Activated T-cell treated with anti-CD3 and anti-CD28 coated beads, Interleukin-2, amount 50 U/mL, for 72 hours (primary cell): ENCODE measurements around the gene CMTM5. TPM values are rescaled to one million over a fixed set of nuclear protein-coding genes. Genes with fewer than 3 reads are reported as not detected.

Source experiments
- ATAC-seq, 2 donors: fragments of 150-1000 bp; cut with Tn5 transposase; replicated peaks in 1 of 2; 2 replicates each; pipeline ENCODE4 v1.10.0; 2021; ENCODE audit warnings: moderate library complexity in 2 of 2, mild to moderate bottlenecking in 1 of 2
- DNase-seq, 2 donors: peaks; one replicate each; pipeline ENCODE4 v3.0.0; 2021 to 2022; ENCODE audit warnings: mixed read lengths in 1 of 2
- H3K27ac Mint-ChIP-seq: one replicate; pipeline ENCODE4 v1.8.0; 2022; ENCODE audit warnings: mild to moderate bottlenecking, moderate library complexity, mixed read lengths
- H3K27me3 Mint-ChIP-seq: one replicate; pipeline ENCODE4 v1.8.0; 2022; ENCODE audit warnings: low read depth, mixed read lengths
- H3K36me3 Mint-ChIP-seq, 2 donors: one replicate each; pipeline ENCODE4 v1.8.0; 2022; ENCODE audit warnings: mixed read lengths in 2 of 2, mild to moderate bottlenecking in 1 of 2; ENCODE audit not compliant: insufficient read depth in 2 of 2
- H3K4me1 Mint-ChIP-seq: one replicate; pipeline ENCODE4 v1.8.0; 2022; ENCODE audit warnings: low read depth, mixed read lengths
- H3K4me3 Mint-ChIP-seq, 2 donors: one replicate each; pipeline ENCODE4 v1.8.0; 2022; ENCODE audit warnings: mild to moderate bottlenecking in 2 of 2, mixed read lengths in 2 of 2, moderate library complexity in 2 of 2
- H3K9me3 Mint-ChIP-seq, 2 donors: one replicate each; pipeline ENCODE4 v1.8.0; 2022; ENCODE audit warnings: mixed read lengths in 2 of 2
- total RNA-seq, 2 donors: library from RNA; stranded (reverse); gene quantifications; one replicate each; pipeline ENCODE4 v1.2.3, GENCODE V29; 2022

CMTM5 gene, protein sequence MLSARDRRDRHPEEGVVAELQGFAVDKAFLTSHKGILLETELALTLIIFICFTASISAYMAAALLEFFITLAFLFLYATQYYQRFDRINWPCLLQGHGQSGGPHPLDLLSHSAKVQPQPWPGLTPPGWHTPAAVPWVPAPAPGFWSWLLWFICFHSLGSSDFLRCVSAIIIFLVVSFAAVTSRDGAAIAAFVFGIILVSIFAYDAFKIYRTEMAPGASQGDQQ
- under 1 TPM in 1 of 2 donors, not detected in 1; 0.30 TPM for total RNA-seq

DNA sequence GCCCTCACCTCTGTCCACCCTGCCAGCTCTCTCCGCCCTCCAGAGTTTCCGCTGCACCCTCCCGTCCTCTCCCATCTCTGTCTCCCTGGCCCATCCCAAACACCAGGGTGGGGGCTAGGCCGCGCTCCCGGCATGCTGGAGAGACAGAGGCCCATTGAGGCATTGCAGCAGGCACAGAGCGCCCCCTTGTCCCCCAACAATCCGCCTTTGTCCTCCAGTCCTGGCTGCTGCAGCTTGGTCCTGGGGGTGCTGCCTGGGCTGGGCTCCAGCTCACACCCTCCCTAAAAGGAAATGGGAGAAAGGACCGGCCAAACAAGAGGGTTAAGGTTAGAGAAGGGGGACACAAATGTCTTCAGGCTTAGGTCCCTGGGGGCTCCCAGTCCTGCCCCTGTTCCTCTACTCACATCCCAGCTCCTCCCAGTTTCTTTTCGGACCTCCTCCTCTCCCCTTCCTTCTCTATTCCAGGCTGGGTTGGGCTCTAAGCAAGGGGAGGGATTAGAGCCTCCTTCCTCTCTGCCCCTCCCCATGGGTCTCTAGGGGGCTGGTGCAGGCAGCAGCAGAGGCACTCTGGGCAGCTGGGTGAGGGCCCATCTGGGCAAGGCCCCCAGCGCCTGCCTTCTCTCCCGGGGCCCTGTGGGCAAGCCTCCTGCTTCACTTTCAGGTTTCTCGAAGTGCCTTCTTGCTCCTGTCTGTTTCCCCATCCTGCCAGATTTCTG is at the start of gene CMTM5:
Gene CMTM5, plus strand, starts transcription at position 565 of the 716 bp plus-strand sequence. CDS start 206 bp downstream, outside the sequence.
- Mint-ChIP-seq H3K27me3 (no peaks in the 10 kb centered on the region), H3K4me1 (no peaks in the 10 kb centered on the region), H3K36me3 (no peaks in the 10 kb centered on the region), H3K4me3 (no peak within 1 kb of the TSS), H3K27ac (no peak within 1 kb of the TSS), H3K9me3 (no peaks in the 10 kb centered on the region)
- ATAC-seq (no peak), DNase-seq (no peak)

DNA sequence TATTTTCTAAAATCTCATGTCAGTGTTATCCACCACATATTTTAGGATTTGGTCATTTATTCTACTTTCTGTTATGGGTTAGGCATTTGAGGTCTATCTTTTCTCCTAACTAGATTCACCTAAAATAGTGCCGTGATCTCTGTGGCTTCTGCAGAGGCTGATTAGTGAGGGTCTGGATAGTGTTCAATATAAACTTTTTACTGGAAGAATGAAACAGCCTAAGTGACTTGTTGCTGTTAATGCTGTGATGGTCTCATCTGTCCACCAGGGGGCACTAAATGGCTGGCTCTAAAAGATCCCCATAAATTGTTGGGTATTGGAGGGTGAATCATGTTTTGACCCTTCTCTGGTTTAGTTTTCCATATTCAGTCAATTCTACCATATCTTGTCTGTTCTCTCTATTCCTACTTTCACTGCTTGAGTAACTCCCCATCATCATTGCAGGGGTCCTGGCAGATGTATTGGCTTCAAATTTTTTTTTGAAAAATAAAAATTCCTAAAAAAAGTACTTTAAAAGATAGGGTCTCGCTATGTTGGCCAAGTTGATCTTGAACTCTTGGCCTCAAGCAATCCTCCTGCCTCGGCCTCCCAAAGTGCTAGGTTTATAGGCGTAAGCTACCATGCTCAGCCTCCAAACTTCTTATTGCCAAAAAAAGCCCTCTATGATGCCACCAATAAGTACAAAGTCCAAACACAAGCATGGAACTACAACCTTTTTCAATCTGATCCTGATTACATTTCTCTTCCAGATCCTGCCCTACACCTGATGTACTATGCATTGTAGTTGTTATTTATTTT is 48.7 kb upstream of the CMTM5 start:
- H3K36me3 Mint-ChIP-seq = peaks cover 4% of the 10 kb centered on the region in 2 donors
- ATAC-seq (peak; percentile 75 to 82), DNase-seq (peak; percentile 66 to 70)
- H3K27me3 Mint-ChIP-seq = no peaks in the 10 kb centered on the region
- no peak overlapping the region for H3K27ac Mint-ChIP-seq
- no peak overlapping the region for H3K4me3 Mint-ChIP-seq
- no peaks in the 10 kb centered on the region for H3K9me3 Mint-ChIP-seq
- peaks cover 13% of the 10 kb centered on the region for H3K4me1 Mint-ChIP-seq

DNA sequence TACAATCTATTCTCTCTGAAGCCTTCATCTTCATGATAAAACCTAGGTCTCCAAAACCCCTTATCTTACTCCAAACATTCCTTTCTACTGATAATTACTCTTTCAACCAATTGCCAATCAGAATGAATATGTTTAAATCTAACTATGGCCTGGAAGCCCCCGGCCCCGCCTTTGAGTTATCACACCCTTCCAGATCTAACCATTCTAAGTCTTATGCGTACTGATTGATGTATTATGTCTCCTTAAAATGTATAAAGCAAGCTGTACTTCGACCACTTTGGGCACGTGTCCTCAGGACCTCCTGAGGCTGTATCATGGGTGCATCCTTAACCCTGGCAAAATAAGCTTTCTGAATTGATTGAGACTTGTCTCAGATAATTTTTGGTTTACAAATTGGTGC is 41.2 kb upstream of the CMTM5 start:
- no peaks in the 10 kb centered on the region for H3K4me1 Mint-ChIP-seq
- H3K27ac Mint-ChIP-seq = no peak overlapping the region
- DNase-seq (no peak), ATAC-seq (no peak)
- peaks cover 3% of the 10 kb centered on the region in 2 donors for H3K9me3 Mint-ChIP-seq
- H3K4me3 Mint-ChIP-seq = no peak overlapping the region
- H3K36me3 Mint-ChIP-seq = peaks cover 1 to 3% of the 10 kb centered on the region in 2 donors
- H3K27me3 Mint-ChIP-seq = no peaks in the 10 kb centered on the region

DNA sequence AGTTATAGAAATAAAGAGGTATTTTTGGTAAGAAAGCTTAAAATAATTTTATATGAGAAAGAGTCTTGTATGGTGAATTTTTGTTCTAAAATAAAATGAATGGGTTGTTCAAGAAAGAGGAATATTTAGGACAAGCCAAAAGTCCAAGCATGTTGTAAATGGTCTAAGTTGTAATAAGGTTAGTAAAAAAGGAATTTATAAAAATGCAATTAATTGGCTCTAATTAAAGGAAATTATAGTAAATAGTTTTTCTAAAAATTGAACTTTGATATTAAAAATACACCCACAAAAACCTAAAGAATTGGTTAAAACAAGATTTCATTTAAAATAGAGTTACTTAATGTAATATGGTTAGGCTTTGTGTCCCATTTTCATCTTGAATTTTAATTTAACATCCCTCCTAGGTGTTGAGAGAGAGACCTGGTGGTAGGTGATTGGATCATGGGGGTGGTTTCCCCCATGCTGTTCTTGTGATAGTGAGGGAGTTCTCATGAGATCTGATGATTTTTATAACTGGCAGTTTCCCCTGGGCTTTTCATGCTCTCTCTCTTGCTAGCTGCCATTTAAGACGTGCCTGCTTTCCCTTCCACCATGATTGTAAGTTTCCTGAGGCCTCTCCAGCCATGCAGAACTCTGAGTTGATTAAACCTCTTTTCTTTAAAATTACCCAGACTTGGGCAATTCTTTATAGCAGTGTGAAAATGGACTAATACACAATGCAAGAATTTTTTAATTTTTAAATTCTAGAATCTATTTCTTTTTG is 37.2 kb upstream of the CMTM5 start:
- Mint-ChIP-seq H3K9me3 (peaks cover 3% of the 10 kb centered on the region in 2 donors), H3K36me3 (peaks cover 1 to 3% of the 10 kb centered on the region in 2 donors), H3K4me1 (no peaks in the 10 kb centered on the region), H3K27me3 (no peaks in the 10 kb centered on the region), H3K4me3 (no peak overlapping the region), H3K27ac (no peak overlapping the region)
- no peak for DNase-seq
- ATAC-seq = no peak

DNA sequence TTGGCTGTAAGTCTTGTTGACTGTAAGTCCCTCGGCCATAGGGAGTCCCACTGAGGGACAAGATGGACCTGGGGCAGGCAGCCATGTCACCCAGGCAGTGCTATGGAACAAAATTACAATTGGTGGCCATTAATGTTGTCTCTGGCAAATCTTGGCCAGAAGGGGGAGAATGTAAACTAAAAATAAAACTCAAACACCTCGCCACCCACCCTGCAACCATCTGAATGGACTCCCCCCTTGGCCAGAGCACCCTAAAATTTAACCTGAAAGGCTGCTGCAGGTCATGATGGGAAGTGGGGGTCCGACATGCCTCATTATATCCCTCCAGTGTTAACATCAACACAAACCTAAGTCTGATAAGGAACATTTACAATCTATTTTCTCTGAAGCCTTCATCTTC is 32.4 kb upstream of the CMTM5 start:
- H3K9me3 Mint-ChIP-seq = no peaks in the 10 kb centered on the region
- H3K4me3 Mint-ChIP-seq = no peak overlapping the region
- H3K27me3 Mint-ChIP-seq = no peaks in the 10 kb centered on the region
- DNase-seq (no peak), ATAC-seq (no peak)
- H3K4me1 Mint-ChIP-seq = no peaks in the 10 kb centered on the region
- H3K27ac Mint-ChIP-seq = no peak overlapping the region
- no peaks in the 10 kb centered on the region for H3K36me3 Mint-ChIP-seq

DNA sequence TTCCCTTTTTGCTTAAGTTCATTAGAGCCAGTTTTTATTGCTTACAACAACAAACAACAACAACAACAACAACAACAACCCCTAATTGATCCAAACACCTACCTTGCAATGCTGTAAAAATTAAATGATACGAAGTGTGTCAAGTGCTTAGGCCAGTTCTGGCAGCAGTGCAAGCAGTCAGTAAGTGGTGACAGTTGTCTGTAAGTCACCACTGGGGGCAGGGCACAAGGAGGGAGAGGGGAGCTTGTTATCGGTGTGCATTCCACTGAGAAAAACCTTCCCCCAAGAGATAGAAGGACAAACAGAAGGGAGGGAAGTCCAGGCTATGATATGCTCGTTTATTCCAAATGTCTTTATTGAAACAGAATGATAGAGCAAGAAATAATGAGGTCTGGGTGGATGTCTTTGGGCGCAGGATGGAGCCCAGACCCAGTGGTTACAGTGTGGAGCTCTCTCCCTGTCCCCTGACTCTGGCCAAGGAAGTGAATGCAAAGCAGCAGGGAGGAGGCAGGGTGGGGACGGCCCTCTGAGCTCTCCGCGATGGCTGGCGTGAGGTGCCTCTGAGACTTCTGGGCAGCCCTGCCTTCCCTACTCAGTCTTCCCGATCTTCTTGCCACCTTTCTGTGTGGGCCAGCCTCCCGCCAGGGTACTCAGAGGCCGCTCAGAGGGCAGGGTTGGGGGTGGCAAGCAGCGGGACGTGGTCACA is 30.7 kb upstream of the CMTM5 start:
- no peaks in the 10 kb centered on the region for H3K4me1 Mint-ChIP-seq
- peaks cover 0 to 3% of the 10 kb centered on the region in 2 donors for H3K9me3 Mint-ChIP-seq
- no peaks in the 10 kb centered on the region for H3K36me3 Mint-ChIP-seq
- H3K4me3 Mint-ChIP-seq = no peak overlapping the region
- no peak overlapping the region for H3K27ac Mint-ChIP-seq
- ATAC-seq (no peak), DNase-seq (no peak)
- peaks cover 7% of the 10 kb centered on the region for H3K27me3 Mint-ChIP-seq

DNA sequence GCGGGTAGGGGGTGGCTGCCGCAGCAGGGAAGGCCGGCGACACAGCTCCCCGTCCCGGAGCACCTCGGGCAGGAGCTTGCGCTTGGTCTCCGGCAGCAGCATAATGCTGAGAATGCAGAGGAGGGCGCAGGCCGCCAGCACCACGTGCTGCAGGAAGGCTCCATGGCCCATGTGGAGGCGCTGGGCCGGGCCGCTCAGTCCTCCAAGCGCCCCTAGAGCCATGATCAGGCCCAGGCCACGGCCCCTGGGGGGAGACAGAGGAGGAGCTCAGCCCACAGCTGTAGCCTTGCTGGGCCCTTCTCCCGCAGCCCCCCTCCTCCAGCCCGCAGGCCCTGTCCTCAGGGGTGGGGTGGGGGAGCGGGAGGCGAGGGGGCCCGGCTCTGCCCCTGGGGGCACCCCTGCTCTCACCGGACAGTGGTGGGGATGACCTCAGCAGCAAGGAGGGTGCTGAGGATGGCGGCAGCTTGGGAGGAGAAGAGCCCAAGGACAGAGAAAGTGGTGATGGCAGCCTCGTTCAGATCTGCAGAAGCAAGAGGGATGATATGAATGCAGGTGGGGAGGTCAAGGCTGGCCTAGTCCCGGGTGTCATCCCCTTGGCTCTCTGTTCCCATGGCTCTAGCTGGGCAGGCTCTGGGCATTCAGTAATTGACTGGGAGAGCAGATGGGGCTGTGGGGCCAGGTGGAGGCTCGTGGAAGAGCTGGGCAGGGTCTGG is 30.0 kb upstream of the CMTM5 start:
- no peaks in the 10 kb centered on the region for H3K36me3 Mint-ChIP-seq
- no peak overlapping the region for H3K27ac Mint-ChIP-seq
- peaks cover 0 to 3% of the 10 kb centered on the region in 2 donors for H3K9me3 Mint-ChIP-seq
- peaks cover 11% of the 10 kb centered on the region for H3K27me3 Mint-ChIP-seq
- H3K4me1 Mint-ChIP-seq = no peaks in the 10 kb centered on the region
- H3K4me3 Mint-ChIP-seq = no peak overlapping the region
- DNase-seq = no peak
- ATAC-seq = no peak

DNA sequence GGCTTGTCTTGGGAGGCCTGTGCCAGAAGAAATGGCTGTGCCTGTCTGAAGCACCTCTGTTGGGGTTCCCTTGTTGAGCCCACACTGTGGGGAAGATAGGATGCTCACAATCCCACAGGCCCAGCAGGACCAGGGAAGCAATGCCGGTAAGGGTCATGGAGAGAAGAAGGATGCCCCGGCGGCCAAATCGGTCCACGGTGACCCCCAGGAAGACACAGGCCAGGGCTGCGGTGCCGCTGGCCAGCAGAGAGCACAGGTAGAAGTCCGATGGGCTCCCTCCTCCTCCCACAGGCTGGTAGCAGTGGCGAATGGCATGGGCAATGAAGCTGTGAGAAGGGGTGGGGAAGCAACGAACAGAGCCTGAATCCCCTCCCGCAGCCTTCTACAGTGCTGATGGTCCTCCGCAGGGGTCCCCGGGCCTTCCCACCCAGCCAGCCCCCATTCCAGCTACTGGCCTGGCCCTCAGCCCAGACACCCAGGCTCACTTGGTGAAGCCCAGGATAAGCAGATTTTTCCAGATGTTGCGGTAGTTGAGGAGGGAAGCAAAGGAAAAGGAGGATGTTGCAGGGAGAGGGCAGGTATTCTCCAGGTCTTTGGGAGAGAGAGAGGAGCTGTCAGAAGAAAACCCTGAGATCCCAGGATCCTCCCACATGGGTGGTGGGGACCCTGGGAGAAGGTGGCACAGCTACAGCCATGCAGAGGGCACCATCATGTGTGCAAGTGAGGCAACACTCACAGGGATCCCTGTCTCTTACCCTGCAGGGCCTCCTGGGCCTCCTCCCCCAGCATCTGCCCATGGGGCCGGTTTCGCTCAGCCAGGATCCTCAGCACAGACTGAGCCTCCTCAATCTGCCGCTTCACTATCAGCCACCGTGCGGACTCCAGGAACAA is 29.2 kb upstream of the CMTM5 start:
- ATAC-seq = no peak
- no peak overlapping the region for H3K4me3 Mint-ChIP-seq
- peaks cover 0 to 3% of the 10 kb centered on the region in 2 donors for H3K9me3 Mint-ChIP-seq
- no peaks in the 10 kb centered on the region for H3K36me3 Mint-ChIP-seq
- no peak for DNase-seq
- H3K4me1 Mint-ChIP-seq = no peaks in the 10 kb centered on the region
- H3K27ac Mint-ChIP-seq = no peak overlapping the region
- H3K27me3 Mint-ChIP-seq = peaks cover 11% of the 10 kb centered on the region

DNA sequence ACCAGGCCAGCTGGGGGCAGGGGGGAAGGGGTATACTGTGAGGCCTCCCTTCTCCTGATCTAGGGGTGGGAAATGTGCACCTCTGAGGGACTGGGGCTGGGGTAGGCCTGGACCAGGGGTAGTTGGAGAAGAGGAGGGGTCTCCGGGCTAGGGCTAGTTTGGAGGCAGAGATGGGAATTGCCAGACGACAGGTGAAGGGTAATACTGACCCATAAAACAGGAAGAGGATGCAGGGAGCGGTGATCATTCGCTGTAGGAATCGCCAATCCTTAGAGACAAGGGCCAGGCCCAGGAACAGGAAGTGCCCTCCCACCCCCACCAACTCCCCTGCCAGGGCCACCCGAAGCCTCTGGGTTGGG is 28.6 kb upstream of the CMTM5 start:
- no peak for DNase-seq
- ATAC-seq = no peak
- Mint-ChIP-seq H3K36me3 (no peaks in the 10 kb centered on the region), H3K27ac (no peak overlapping the region), H3K4me1 (peaks cover 6% of the 10 kb centered on the region), H3K27me3 (peaks cover 17% of the 10 kb centered on the region), H3K4me3 (no peak overlapping the region), H3K9me3 (peaks cover 0 to 3% of the 10 kb centered on the region in 2 donors)

DNA sequence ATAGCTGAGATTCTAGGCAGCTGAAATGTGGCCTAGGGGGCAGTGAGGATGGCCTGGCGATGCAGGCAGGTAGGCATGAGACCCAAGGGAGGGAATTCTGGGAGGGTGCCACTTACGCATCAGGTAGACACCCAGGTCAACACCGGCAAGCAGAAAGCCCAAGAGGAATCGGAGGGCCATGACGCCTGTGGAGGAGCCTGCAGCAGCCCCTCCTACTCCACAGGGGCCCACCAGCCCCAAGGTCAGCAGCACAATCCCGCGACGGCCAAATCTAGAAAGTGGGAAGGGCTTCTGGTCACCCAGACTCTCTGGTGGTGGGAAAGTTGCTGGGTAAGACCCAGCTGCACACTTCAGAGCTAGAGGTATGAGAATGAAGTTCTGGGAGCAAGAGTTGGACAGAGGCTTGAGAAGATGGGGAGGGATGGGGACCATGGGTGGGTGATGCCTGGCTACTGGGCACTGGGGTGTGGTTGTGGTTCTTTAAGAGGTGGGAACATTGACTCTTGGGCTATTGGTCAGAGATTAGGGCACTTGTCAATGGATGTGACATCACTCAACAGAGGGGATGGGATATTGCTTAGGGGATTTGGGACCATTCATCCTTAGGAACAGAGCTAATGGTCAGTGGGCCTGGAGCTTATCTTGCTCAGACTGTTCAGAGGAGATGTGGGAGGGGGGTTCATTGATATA is 27.5 kb upstream of the CMTM5 start:
- no peak for DNase-seq
- ATAC-seq = no peak
- Mint-ChIP-seq H3K27me3 (peaks cover 28% of the 10 kb centered on the region), H3K36me3 (no peaks in the 10 kb centered on the region), H3K27ac (no peak overlapping the region), H3K9me3 (peaks cover 0 to 3% of the 10 kb centered on the region in 2 donors), H3K4me3 (no peak overlapping the region), H3K4me1 (peaks cover 8% of the 10 kb centered on the region)
